GM23338 (cell line): Measurements from ENCODE around the gene MON2. TPM values are rescaled to one million over a fixed set of nuclear protein-coding genes. Genes with fewer than 3 reads are reported as not detected.

Source experiments
- ATAC-seq: fragments of 200-7000 bp; cut with Tn5 transposase; 3 replicates; pipeline ENCODE4 v1.9.1; 2020
- DNase-seq: peaks from one replicate; pipeline ENCODE4 v3.0.0-alpha.2; 2015; ENCODE audit warnings: low spot score
- H2AFZ ChIP-seq: fragments of 200-600 bp; sonication (generic); 2 replicates; pipeline ENCODE4 v1.8.0; 2016; ENCODE audit warnings: antibody characterized with exemption, mild to moderate bottlenecking, moderate library complexity
- H3F3A ChIP-seq: fragments of 200-600 bp; sonication (generic); replicated peaks from 2 replicates; pipeline ENCODE4 v1.8.0; 2017; ENCODE audit warnings: antibody characterized with exemption, mixed run types, low read depth
- H3K27ac ChIP-seq: fragments of 200-600 bp; sonication (generic); 2 replicates; pipeline ENCODE4 v1.6.1; 2016; ENCODE audit warnings: low read depth
- H3K27me3 ChIP-seq: fragments of 200-600 bp; sonication (generic); 2 replicates; pipeline ENCODE4 v1.8.0; 2016; ENCODE audit warnings: mild to moderate bottlenecking, mixed run types, moderate library complexity; ENCODE audit not compliant: insufficient read depth
- H3K36me3 ChIP-seq: fragments of 200-600 bp; sonication (generic); 2 replicates; pipeline ENCODE4 v1.8.0; 2016; ENCODE audit warnings: mild to moderate bottlenecking; ENCODE audit not compliant: insufficient read depth
- H3K4me1 ChIP-seq: fragments of 200-600 bp; sonication (generic); 2 replicates; pipeline ENCODE4 v1.8.0; 2016; ENCODE audit warnings: mild to moderate bottlenecking, moderate library complexity; ENCODE audit not compliant: insufficient read depth
- H3K4me2 ChIP-seq: fragments of 200-600 bp; sonication (generic); 2 replicates; pipeline ENCODE4 v1.7.1; 2017; ENCODE audit warnings: mixed run types
- H3K4me3 ChIP-seq: fragments of 200-600 bp; sonication (generic); 2 replicates; pipeline ENCODE4 v1.6.1; 2016; ENCODE audit warnings: mixed run types
- H3K79me2 ChIP-seq: fragments of 200-600 bp; sonication (generic); replicated peaks from 2 replicates; pipeline ENCODE4 v1.8.0; 2017; ENCODE audit warnings: mild to moderate bottlenecking; ENCODE audit not compliant: insufficient read depth
- H3K9me2 ChIP-seq: fragments of 200-600 bp; sonication (generic); 2 replicates; pipeline ENCODE4 v1.8.0; 2017; ENCODE audit not compliant: insufficient read depth
- H4K20me1 ChIP-seq: fragments of 200-600 bp; sonication (generic); replicated peaks from 2 replicates; pipeline ENCODE4 v1.8.0; 2017; ENCODE audit warnings: mild to moderate bottlenecking; ENCODE audit not compliant: insufficient read depth
- H3K27ac Mint-ChIP-seq: 2 replicates; pipeline ENCODE4 v1.8.0; 2020; ENCODE audit warnings: inconsistent platforms, mild to moderate bottlenecking, moderate library complexity, mixed read lengths
- H3K27me3 Mint-ChIP-seq: 3 replicates; pipeline ENCODE4 v1.8.0; 2022; ENCODE audit warnings: low read depth, mild to moderate bottlenecking, moderate library complexity, mixed read lengths, inconsistent platforms; ENCODE audit not compliant: insufficient read depth, poor library complexity
- H3K36me3 Mint-ChIP-seq: 3 replicates; pipeline ENCODE4 v1.8.0; 2021; ENCODE audit warnings: low read depth, mild to moderate bottlenecking, inconsistent platforms, moderate library complexity, mixed read lengths
- H3K4me1 Mint-ChIP-seq: 3 replicates; pipeline ENCODE4 v1.8.0; 2020; ENCODE audit warnings: mild to moderate bottlenecking, inconsistent platforms, mixed read lengths
- H3K4me3 Mint-ChIP-seq: 3 replicates; pipeline ENCODE4 v1.8.0; 2021; ENCODE audit warnings: moderate library complexity, mild to moderate bottlenecking, inconsistent platforms, mixed read lengths
- H3K9me3 Mint-ChIP-seq: 3 replicates; pipeline ENCODE4 v1.8.0; 2020; ENCODE audit warnings: moderate library complexity, mild to moderate bottlenecking, inconsistent platforms, mixed read lengths
- CREB1 ChIP-seq: fragments of 250-450 bp; sonication (Bioruptor Pico); IDR thresholded peaks from 2 replicates; pipeline ENCODE4 v1.5.0; 2020; ENCODE audit warnings: low read depth, mild to moderate bottlenecking, moderate library complexity
- EZH2 ChIP-seq: fragments of 200-600 bp; sonication (generic); IDR thresholded peaks from one replicate; pipeline ENCODE4 v1.8.0; 2017; ENCODE audit warnings: antibody characterized with exemption, mild to moderate bottlenecking, low read depth; ENCODE audit not compliant: unreplicated experiment
- EZH2phosphoT487 ChIP-seq: fragments of 200-600 bp; sonication (generic); IDR thresholded peaks from one replicate; pipeline ENCODE4 v1.8.1; 2018; ENCODE audit warnings: antibody characterized with exemption; ENCODE audit not compliant: unreplicated experiment
- JUNB ChIP-seq: IDR thresholded peaks from one replicate; pipeline ENCODE4 v1.6.1; 2016; ENCODE audit warnings: antibody characterized with exemption; ENCODE audit not compliant: unreplicated experiment
- NANOG ChIP-seq: IDR thresholded peaks from 2 replicates; pipeline ENCODE4 v1.6.1; 2016; ENCODE audit warnings: antibody characterized with exemption, borderline replicate concordance
- POLR2AphosphoS5 ChIP-seq: IDR thresholded peaks from 2 replicates; pipeline ENCODE4 v1.6.1; 2016; ENCODE audit warnings: antibody characterized with exemption, low read depth
- STAT1 ChIP-seq: IDR thresholded peaks from one replicate; pipeline ENCODE4 v1.6.1; 2016; ENCODE audit warnings: antibody characterized with exemption; ENCODE audit not compliant: unreplicated experiment
- ZNF114 ChIP-seq: fragments of 250-450 bp; sonication (Bioruptor Pico); IDR thresholded peaks from 2 replicates; pipeline ENCODE4 v1.5.0; 2020; ENCODE audit warnings: mild to moderate bottlenecking, moderate library complexity
- ZNF331 ChIP-seq: fragments of 250-450 bp; sonication (Bioruptor Pico); IDR thresholded peaks from 2 replicates; pipeline ENCODE4 v1.5.0; 2020; ENCODE audit warnings: low read depth, mild to moderate bottlenecking, moderate library complexity
- polyA plus RNA-seq: library from polyadenylated mRNA; unstranded; fragments of >200 nt; fragmentation: Nextera tagmentation; extraction: Ambion mirVana; gene quantifications from 2 replicates; pipeline ENCODE4 v1.2.1, GENCODE V29; 2016
- total RNA-seq: library from RNA; depleted of rRNA; stranded (reverse); fragments of >200 nt; shearing (Covaris generic); gene quantifications from 2 replicates; pipeline ENCODE4 v1.2.3, GENCODE V29; 2014
- TF ChIP-seq, protein P1 (sequence below), 2 experiments: fragments of 200-600 bp in 1 of 2; sonication (generic) in 1 of 2; conservative IDR thresholded peaks; 2 replicates each; pipeline versions ENCODE4 v1.5.1 to v1.6.1; 2016 to 2017; ENCODE audit warnings: antibody characterized with exemption in 2 of 2, low read depth in 2 of 2, mild to moderate bottlenecking in 2 of 2, moderate library complexity in 1 of 2
- TF ChIP-seq, protein P2 (sequence below): IDR thresholded peaks from one replicate; pipeline ENCODE4 v1.6.1; 2018; ENCODE audit warnings: antibody characterized with exemption; ENCODE audit not compliant: unreplicated experiment
- TF ChIP-seq, protein P3 (sequence below): fragments of 250-450 bp; sonication (Bioruptor Pico); IDR thresholded peaks from 2 replicates; pipeline ENCODE4 v1.5.0; 2020; ENCODE audit warnings: mild to moderate bottlenecking, moderate library complexity
- TF ChIP-seq, protein P4 (sequence below): IDR thresholded peaks from 2 replicates; pipeline ENCODE4 v1.6.1; 2016; ENCODE audit warnings: antibody characterized with exemption

MON2 gene
- total and polyA plus RNA-seq, 2 experiments from 2014 or later, result 11.0 to 27.3 TPM

DNA sequence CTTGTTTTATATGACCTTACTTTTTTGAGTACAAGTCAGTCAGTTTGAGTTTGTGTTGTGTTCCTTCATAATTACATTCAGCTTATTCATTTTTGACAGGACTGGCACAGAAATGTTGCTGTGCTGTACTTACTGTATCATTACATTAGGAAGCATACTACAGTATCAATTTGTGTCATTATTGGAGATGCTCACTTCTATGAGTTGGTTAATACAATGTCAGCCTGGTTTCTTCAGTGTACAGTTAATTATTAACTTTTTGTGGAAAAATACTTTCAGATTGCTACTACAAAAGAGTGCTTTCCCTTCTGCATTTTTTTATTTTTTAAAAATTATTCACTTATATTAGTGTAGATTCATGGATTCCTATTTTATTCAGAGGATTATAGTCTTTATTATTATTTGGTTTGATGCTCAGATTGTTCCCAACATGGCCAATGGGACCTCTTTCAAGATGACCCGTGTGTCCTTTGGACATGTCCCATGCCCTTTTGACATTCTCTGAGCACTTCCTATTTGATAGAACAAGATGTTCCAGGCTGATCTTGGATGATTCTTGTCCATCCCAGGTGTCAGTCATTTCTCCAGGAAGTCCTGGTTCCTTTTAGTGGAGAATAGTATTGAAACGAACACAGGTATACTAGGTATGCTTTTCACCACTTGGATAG lies 66.6 kb downstream of the MON2 start:
- TF ChIP-seq, protein P1, sequence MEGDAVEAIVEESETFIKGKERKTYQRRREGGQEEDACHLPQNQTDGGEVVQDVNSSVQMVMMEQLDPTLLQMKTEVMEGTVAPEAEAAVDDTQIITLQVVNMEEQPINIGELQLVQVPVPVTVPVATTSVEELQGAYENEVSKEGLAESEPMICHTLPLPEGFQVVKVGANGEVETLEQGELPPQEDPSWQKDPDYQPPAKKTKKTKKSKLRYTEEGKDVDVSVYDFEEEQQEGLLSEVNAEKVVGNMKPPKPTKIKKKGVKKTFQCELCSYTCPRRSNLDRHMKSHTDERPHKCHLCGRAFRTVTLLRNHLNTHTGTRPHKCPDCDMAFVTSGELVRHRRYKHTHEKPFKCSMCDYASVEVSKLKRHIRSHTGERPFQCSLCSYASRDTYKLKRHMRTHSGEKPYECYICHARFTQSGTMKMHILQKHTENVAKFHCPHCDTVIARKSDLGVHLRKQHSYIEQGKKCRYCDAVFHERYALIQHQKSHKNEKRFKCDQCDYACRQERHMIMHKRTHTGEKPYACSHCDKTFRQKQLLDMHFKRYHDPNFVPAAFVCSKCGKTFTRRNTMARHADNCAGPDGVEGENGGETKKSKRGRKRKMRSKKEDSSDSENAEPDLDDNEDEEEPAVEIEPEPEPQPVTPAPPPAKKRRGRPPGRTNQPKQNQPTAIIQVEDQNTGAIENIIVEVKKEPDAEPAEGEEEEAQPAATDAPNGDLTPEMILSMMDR (conservative IDR thresholded peaks at IDR 0.05; ENCODE audit: low read depth in 2 of 2), result no peak
- TF ChIP-seq POLR2AphosphoS5, result no peak
- TF ChIP-seq NANOG, result no peak
- TF ChIP-seq, protein P2, sequence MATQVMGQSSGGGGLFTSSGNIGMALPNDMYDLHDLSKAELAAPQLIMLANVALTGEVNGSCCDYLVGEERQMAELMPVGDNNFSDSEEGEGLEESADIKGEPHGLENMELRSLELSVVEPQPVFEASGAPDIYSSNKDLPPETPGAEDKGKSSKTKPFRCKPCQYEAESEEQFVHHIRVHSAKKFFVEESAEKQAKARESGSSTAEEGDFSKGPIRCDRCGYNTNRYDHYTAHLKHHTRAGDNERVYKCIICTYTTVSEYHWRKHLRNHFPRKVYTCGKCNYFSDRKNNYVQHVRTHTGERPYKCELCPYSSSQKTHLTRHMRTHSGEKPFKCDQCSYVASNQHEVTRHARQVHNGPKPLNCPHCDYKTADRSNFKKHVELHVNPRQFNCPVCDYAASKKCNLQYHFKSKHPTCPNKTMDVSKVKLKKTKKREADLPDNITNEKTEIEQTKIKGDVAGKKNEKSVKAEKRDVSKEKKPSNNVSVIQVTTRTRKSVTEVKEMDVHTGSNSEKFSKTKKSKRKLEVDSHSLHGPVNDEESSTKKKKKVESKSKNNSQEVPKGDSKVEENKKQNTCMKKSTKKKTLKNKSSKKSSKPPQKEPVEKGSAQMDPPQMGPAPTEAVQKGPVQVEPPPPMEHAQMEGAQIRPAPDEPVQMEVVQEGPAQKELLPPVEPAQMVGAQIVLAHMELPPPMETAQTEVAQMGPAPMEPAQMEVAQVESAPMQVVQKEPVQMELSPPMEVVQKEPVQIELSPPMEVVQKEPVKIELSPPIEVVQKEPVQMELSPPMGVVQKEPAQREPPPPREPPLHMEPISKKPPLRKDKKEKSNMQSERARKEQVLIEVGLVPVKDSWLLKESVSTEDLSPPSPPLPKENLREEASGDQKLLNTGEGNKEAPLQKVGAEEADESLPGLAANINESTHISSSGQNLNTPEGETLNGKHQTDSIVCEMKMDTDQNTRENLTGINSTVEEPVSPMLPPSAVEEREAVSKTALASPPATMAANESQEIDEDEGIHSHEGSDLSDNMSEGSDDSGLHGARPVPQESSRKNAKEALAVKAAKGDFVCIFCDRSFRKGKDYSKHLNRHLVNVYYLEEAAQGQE, result no peak
- no peak for TF ChIP-seq CREB1 (CRISPR knock-in tag)
- no peak for TF ChIP-seq STAT1
- TF ChIP-seq, protein P3, sequence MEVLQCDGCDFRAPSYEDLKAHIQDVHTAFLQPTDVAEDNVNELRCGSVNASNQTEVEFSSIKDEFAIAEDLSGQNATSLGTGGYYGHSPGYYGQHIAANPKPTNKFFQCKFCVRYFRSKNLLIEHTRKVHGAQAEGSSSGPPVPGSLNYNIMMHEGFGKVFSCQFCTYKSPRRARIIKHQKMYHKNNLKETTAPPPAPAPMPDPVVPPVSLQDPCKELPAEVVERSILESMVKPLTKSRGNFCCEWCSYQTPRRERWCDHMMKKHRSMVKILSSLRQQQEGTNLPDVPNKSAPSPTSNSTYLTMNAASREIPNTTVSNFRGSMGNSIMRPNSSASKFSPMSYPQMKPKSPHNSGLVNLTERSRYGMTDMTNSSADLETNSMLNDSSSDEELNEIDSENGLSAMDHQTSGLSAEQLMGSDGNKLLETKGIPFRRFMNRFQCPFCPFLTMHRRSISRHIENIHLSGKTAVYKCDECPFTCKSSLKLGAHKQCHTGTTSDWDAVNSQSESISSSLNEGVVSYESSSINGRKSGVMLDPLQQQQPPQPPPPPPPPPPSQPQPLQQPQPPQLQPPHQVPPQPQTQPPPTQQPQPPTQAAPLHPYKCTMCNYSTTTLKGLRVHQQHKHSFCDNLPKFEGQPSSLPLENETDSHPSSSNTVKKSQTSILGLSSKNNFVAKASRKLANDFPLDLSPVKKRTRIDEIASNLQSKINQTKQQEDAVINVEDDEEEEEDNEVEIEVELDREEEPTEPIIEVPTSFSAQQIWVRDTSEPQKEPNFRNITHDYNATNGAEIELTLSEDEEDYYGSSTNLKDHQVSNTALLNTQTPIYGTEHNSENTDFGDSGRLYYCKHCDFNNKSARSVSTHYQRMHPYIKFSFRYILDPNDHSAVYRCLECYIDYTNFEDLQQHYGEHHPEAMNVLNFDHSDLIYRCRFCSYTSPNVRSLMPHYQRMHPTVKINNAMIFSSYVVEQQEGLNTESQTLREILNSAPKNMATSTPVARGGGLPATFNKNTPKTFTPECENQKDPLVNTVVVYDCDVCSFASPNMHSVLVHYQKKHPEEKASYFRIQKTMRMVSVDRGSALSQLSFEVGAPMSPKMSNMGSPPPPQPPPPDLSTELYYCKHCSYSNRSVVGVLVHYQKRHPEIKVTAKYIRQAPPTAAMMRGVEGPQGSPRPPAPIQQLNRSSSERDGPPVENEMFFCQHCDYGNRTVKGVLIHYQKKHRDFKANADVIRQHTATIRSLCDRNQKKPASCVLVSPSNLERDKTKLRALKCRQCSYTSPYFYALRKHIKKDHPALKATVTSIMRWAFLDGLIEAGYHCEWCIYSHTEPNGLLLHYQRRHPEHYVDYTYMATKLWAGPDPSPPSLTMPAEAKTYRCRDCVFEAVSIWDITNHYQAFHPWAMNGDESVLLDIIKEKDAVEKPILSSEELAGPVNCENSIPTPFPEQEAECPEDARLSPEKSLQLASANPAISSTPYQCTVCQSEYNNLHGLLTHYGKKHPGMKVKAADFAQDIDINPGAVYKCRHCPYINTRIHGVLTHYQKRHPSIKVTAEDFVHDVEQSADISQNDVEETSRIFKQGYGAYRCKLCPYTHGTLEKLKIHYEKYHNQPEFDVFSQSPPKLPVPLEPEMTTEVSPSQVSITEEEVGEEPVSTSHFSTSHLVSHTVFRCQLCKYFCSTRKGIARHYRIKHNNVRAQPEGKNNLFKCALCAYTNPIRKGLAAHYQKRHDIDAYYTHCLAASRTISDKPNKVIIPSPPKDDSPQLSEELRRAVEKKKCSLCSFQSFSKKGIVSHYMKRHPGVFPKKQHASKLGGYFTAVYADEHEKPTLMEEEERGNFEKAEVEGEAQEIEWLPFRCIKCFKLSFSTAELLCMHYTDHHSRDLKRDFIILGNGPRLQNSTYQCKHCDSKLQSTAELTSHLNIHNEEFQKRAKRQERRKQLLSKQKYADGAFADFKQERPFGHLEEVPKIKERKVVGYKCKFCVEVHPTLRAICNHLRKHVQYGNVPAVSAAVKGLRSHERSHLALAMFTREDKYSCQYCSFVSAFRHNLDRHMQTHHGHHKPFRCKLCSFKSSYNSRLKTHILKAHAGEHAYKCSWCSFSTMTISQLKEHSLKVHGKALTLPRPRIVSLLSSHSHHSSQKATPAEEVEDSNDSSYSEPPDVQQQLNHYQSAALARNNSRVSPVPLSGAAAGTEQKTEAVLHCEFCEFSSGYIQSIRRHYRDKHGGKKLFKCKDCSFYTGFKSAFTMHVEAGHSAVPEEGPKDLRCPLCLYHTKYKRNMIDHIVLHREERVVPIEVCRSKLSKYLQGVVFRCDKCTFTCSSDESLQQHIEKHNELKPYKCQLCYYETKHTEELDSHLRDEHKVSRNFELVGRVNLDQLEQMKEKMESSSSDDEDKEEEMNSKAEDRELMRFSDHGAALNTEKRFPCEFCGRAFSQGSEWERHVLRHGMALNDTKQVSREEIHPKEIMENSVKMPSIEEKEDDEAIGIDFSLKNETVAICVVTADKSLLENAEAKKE (CRISPR knock-in tag), result no peak
- TF ChIP-seq EZH2, result no peak
- TF ChIP-seq JUNB, result no peak
- TF ChIP-seq, protein P4, sequence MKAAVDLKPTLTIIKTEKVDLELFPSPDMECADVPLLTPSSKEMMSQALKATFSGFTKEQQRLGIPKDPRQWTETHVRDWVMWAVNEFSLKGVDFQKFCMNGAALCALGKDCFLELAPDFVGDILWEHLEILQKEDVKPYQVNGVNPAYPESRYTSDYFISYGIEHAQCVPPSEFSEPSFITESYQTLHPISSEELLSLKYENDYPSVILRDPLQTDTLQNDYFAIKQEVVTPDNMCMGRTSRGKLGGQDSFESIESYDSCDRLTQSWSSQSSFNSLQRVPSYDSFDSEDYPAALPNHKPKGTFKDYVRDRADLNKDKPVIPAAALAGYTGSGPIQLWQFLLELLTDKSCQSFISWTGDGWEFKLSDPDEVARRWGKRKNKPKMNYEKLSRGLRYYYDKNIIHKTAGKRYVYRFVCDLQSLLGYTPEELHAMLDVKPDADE, result no peak
- no peak for TF ChIP-seq EZH2phosphoT487
- no peak for TF ChIP-seq ZNF331 (CRISPR knock-in tag)
- TF ChIP-seq ZNF114 (CRISPR knock-in tag), result no peak
- ATAC-seq, result no peak
- H3K36me3 ChIP-seq, result peaks cover 4% of the 10 kb centered on the region; the same call in 1 of the 2 replicates

More for the DNA sequence above, 66.6 kb downstream of the MON2 start:
- H3K4me1 ChIP-seq, result no peaks in the 10 kb centered on the region
- no peaks in the 10 kb centered on the region for H3F3A ChIP-seq
- Mint-ChIP-seq H3K27me3 (no peaks in the 10 kb centered on the region), H3K4me1 (no peaks in the 10 kb centered on the region), H3K9me3 (no peaks in the 10 kb centered on the region), H3K4me3 (no peak overlapping the region), H3K27ac (no peak overlapping the region), H3K36me3 (peaks cover 8% of the 10 kb centered on the region; the same call in 2 of the 3 replicates)
- no peaks in the 10 kb centered on the region for H3K9me2 ChIP-seq
- H3K4me2 ChIP-seq, result no peak overlapping the region
- H3K27ac ChIP-seq, result no peak overlapping the region
- H3K27me3 ChIP-seq, result no peaks in the 10 kb centered on the region
- H3K79me2 ChIP-seq, result no peaks in the 10 kb centered on the region
- no peak overlapping the region for H3K4me3 ChIP-seq
- DNase-seq, result no peak
- no peaks in the 10 kb centered on the region for H4K20me1 ChIP-seq
- H2AFZ ChIP-seq, result no peak overlapping the region
